GM23338 (cell line): ENCODE results near the gene NDUFB8. TPM values are rescaled to one million over a fixed set of nuclear protein-coding genes. Genes with fewer than 3 reads are reported as not detected.

Experiments
- ATAC-seq: fragments of 200-7000 bp; cut with Tn5 transposase; 3 replicates; pipeline ENCODE4 v1.9.1; 2020
- DNase-seq: peaks from one replicate; pipeline ENCODE4 v3.0.0-alpha.2; 2015; ENCODE audit warnings: low spot score
- H2AFZ ChIP-seq: fragments of 200-600 bp; sonication (generic); 2 replicates; pipeline ENCODE4 v1.8.0; 2016; ENCODE audit warnings: antibody characterized with exemption, mild to moderate bottlenecking, moderate library complexity
- H3F3A ChIP-seq: fragments of 200-600 bp; sonication (generic); replicated peaks from 2 replicates; pipeline ENCODE4 v1.8.0; 2017; ENCODE audit warnings: antibody characterized with exemption, mixed run types, low read depth
- H3K27ac ChIP-seq: fragments of 200-600 bp; sonication (generic); 2 replicates; pipeline ENCODE4 v1.6.1; 2016; ENCODE audit warnings: low read depth
- H3K27me3 ChIP-seq: fragments of 200-600 bp; sonication (generic); 2 replicates; pipeline ENCODE4 v1.8.0; 2016; ENCODE audit warnings: mild to moderate bottlenecking, mixed run types, moderate library complexity; ENCODE audit not compliant: insufficient read depth
- H3K36me3 ChIP-seq: fragments of 200-600 bp; sonication (generic); 2 replicates; pipeline ENCODE4 v1.8.0; 2016; ENCODE audit warnings: mild to moderate bottlenecking; ENCODE audit not compliant: insufficient read depth
- H3K4me1 ChIP-seq: fragments of 200-600 bp; sonication (generic); 2 replicates; pipeline ENCODE4 v1.8.0; 2016; ENCODE audit warnings: mild to moderate bottlenecking, moderate library complexity; ENCODE audit not compliant: insufficient read depth
- H3K4me2 ChIP-seq: fragments of 200-600 bp; sonication (generic); 2 replicates; pipeline ENCODE4 v1.7.1; 2017; ENCODE audit warnings: mixed run types
- H3K4me3 ChIP-seq: fragments of 200-600 bp; sonication (generic); 2 replicates; pipeline ENCODE4 v1.6.1; 2016; ENCODE audit warnings: mixed run types
- H3K79me2 ChIP-seq: fragments of 200-600 bp; sonication (generic); replicated peaks from 2 replicates; pipeline ENCODE4 v1.8.0; 2017; ENCODE audit warnings: mild to moderate bottlenecking; ENCODE audit not compliant: insufficient read depth
- H3K9me2 ChIP-seq: fragments of 200-600 bp; sonication (generic); 2 replicates; pipeline ENCODE4 v1.8.0; 2017; ENCODE audit not compliant: insufficient read depth
- H4K20me1 ChIP-seq: fragments of 200-600 bp; sonication (generic); replicated peaks from 2 replicates; pipeline ENCODE4 v1.8.0; 2017; ENCODE audit warnings: mild to moderate bottlenecking; ENCODE audit not compliant: insufficient read depth
- H3K27ac Mint-ChIP-seq: 2 replicates; pipeline ENCODE4 v1.8.0; 2020; ENCODE audit warnings: inconsistent platforms, mild to moderate bottlenecking, moderate library complexity, mixed read lengths
- H3K27me3 Mint-ChIP-seq: 3 replicates; pipeline ENCODE4 v1.8.0; 2022; ENCODE audit warnings: low read depth, mild to moderate bottlenecking, moderate library complexity, mixed read lengths, inconsistent platforms; ENCODE audit not compliant: insufficient read depth, poor library complexity
- H3K36me3 Mint-ChIP-seq: 3 replicates; pipeline ENCODE4 v1.8.0; 2021; ENCODE audit warnings: low read depth, mild to moderate bottlenecking, inconsistent platforms, moderate library complexity, mixed read lengths
- H3K4me1 Mint-ChIP-seq: 3 replicates; pipeline ENCODE4 v1.8.0; 2020; ENCODE audit warnings: mild to moderate bottlenecking, inconsistent platforms, mixed read lengths
- H3K4me3 Mint-ChIP-seq: 3 replicates; pipeline ENCODE4 v1.8.0; 2021; ENCODE audit warnings: moderate library complexity, mild to moderate bottlenecking, inconsistent platforms, mixed read lengths
- H3K9me3 Mint-ChIP-seq: 3 replicates; pipeline ENCODE4 v1.8.0; 2020; ENCODE audit warnings: moderate library complexity, mild to moderate bottlenecking, inconsistent platforms, mixed read lengths
- CREB1 ChIP-seq: fragments of 250-450 bp; sonication (Bioruptor Pico); IDR thresholded peaks from 2 replicates; pipeline ENCODE4 v1.5.0; 2020; ENCODE audit warnings: low read depth, mild to moderate bottlenecking, moderate library complexity
- EZH2 ChIP-seq: fragments of 200-600 bp; sonication (generic); IDR thresholded peaks from one replicate; pipeline ENCODE4 v1.8.0; 2017; ENCODE audit warnings: antibody characterized with exemption, mild to moderate bottlenecking, low read depth; ENCODE audit not compliant: unreplicated experiment
- EZH2phosphoT487 ChIP-seq: fragments of 200-600 bp; sonication (generic); IDR thresholded peaks from one replicate; pipeline ENCODE4 v1.8.1; 2018; ENCODE audit warnings: antibody characterized with exemption; ENCODE audit not compliant: unreplicated experiment
- JUNB ChIP-seq: IDR thresholded peaks from one replicate; pipeline ENCODE4 v1.6.1; 2016; ENCODE audit warnings: antibody characterized with exemption; ENCODE audit not compliant: unreplicated experiment
- polyA plus RNA-seq: library from polyadenylated mRNA; unstranded; fragments of >200 nt; fragmentation: Nextera tagmentation; extraction: Ambion mirVana; gene quantifications from 2 replicates; pipeline ENCODE4 v1.2.1, GENCODE V29; 2016
- total RNA-seq: library from RNA; depleted of rRNA; stranded (reverse); fragments of >200 nt; shearing (Covaris generic); gene quantifications from 2 replicates; pipeline ENCODE4 v1.2.3, GENCODE V29; 2014
- TF ChIP-seq, protein P1 (sequence below): fragments of 250-450 bp; sonication (Bioruptor Pico); IDR thresholded peaks from 2 replicates; pipeline ENCODE4 v1.5.0; 2020; ENCODE audit warnings: mild to moderate bottlenecking, moderate library complexity
- TF ChIP-seq, protein P2 (sequence below), 2 experiments: fragments of 200-600 bp in 1 of 2; sonication (generic) in 1 of 2; conservative IDR thresholded peaks; 2 replicates each; pipeline versions ENCODE4 v1.5.1 to v1.6.1; 2016 to 2017; ENCODE audit warnings: antibody characterized with exemption in 2 of 2, low read depth in 2 of 2, mild to moderate bottlenecking in 2 of 2, moderate library complexity in 1 of 2
- TF ChIP-seq, protein P3 (sequence below): IDR thresholded peaks from one replicate; pipeline ENCODE4 v1.6.1; 2018; ENCODE audit warnings: antibody characterized with exemption; ENCODE audit not compliant: unreplicated experiment

The NDUFB8 gene
- total and polyA plus RNA-seq, 2 experiments from 2014 or later = 131 to 464 TPM

- TF ChIP-seq, protein P1, sequence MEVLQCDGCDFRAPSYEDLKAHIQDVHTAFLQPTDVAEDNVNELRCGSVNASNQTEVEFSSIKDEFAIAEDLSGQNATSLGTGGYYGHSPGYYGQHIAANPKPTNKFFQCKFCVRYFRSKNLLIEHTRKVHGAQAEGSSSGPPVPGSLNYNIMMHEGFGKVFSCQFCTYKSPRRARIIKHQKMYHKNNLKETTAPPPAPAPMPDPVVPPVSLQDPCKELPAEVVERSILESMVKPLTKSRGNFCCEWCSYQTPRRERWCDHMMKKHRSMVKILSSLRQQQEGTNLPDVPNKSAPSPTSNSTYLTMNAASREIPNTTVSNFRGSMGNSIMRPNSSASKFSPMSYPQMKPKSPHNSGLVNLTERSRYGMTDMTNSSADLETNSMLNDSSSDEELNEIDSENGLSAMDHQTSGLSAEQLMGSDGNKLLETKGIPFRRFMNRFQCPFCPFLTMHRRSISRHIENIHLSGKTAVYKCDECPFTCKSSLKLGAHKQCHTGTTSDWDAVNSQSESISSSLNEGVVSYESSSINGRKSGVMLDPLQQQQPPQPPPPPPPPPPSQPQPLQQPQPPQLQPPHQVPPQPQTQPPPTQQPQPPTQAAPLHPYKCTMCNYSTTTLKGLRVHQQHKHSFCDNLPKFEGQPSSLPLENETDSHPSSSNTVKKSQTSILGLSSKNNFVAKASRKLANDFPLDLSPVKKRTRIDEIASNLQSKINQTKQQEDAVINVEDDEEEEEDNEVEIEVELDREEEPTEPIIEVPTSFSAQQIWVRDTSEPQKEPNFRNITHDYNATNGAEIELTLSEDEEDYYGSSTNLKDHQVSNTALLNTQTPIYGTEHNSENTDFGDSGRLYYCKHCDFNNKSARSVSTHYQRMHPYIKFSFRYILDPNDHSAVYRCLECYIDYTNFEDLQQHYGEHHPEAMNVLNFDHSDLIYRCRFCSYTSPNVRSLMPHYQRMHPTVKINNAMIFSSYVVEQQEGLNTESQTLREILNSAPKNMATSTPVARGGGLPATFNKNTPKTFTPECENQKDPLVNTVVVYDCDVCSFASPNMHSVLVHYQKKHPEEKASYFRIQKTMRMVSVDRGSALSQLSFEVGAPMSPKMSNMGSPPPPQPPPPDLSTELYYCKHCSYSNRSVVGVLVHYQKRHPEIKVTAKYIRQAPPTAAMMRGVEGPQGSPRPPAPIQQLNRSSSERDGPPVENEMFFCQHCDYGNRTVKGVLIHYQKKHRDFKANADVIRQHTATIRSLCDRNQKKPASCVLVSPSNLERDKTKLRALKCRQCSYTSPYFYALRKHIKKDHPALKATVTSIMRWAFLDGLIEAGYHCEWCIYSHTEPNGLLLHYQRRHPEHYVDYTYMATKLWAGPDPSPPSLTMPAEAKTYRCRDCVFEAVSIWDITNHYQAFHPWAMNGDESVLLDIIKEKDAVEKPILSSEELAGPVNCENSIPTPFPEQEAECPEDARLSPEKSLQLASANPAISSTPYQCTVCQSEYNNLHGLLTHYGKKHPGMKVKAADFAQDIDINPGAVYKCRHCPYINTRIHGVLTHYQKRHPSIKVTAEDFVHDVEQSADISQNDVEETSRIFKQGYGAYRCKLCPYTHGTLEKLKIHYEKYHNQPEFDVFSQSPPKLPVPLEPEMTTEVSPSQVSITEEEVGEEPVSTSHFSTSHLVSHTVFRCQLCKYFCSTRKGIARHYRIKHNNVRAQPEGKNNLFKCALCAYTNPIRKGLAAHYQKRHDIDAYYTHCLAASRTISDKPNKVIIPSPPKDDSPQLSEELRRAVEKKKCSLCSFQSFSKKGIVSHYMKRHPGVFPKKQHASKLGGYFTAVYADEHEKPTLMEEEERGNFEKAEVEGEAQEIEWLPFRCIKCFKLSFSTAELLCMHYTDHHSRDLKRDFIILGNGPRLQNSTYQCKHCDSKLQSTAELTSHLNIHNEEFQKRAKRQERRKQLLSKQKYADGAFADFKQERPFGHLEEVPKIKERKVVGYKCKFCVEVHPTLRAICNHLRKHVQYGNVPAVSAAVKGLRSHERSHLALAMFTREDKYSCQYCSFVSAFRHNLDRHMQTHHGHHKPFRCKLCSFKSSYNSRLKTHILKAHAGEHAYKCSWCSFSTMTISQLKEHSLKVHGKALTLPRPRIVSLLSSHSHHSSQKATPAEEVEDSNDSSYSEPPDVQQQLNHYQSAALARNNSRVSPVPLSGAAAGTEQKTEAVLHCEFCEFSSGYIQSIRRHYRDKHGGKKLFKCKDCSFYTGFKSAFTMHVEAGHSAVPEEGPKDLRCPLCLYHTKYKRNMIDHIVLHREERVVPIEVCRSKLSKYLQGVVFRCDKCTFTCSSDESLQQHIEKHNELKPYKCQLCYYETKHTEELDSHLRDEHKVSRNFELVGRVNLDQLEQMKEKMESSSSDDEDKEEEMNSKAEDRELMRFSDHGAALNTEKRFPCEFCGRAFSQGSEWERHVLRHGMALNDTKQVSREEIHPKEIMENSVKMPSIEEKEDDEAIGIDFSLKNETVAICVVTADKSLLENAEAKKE (CRISPR knock-in tag) = no peak
- TF ChIP-seq, protein P2, sequence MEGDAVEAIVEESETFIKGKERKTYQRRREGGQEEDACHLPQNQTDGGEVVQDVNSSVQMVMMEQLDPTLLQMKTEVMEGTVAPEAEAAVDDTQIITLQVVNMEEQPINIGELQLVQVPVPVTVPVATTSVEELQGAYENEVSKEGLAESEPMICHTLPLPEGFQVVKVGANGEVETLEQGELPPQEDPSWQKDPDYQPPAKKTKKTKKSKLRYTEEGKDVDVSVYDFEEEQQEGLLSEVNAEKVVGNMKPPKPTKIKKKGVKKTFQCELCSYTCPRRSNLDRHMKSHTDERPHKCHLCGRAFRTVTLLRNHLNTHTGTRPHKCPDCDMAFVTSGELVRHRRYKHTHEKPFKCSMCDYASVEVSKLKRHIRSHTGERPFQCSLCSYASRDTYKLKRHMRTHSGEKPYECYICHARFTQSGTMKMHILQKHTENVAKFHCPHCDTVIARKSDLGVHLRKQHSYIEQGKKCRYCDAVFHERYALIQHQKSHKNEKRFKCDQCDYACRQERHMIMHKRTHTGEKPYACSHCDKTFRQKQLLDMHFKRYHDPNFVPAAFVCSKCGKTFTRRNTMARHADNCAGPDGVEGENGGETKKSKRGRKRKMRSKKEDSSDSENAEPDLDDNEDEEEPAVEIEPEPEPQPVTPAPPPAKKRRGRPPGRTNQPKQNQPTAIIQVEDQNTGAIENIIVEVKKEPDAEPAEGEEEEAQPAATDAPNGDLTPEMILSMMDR (conservative IDR thresholded peaks at IDR 0.05; ENCODE audit: low read depth in 2 of 2) = no peak
- TF ChIP-seq CREB1 (CRISPR knock-in tag) (no peak), EZH2 (no peak)
These were observed 2.1 kb upstream of the NDUFB8 start (continued) for GRCh38 chr10:100531761-100532160.

- Mint-ChIP-seq H3K9me3 (no peaks in the 10 kb centered on the region), H3K4me3 (peak overlapping the region; percentile 99), H3K4me1 (peaks cover 10% of the 10 kb centered on the region), H3K36me3 (peaks cover 26% of the 10 kb centered on the region), H3K27me3 (peaks cover 2% of the 10 kb centered on the region), H3K27ac (peak overlapping the region; percentile 97)
- DNase-seq (peak; percentile 30), ATAC-seq (peak; percentile 9)
- no peaks in the 10 kb centered on the region for H3F3A ChIP-seq
- peaks cover 18% of the 10 kb centered on the region for H3K79me2 ChIP-seq
- H3K4me2 ChIP-seq = peak overlapping the region; percentile 96
- H4K20me1 ChIP-seq = peaks cover 5% of the 10 kb centered on the region; the same call in 1 of the 2 replicates
- peaks cover 10% of the 10 kb centered on the region; the same call in 1 of the 2 replicates for H3K36me3 ChIP-seq
- H3K4me3 ChIP-seq = peak overlapping the region; percentile 92
- peak overlapping the region; percentile 96 for H2AFZ ChIP-seq
- no peak overlapping the region for H3K27ac ChIP-seq
- H3K9me2 ChIP-seq = no peaks in the 10 kb centered on the region
- H3K4me1 ChIP-seq = peaks cover 11% of the 10 kb centered on the region
- H3K27me3 ChIP-seq = no peaks in the 10 kb centered on the region
- TF ChIP-seq JUNB (no peak), EZH2phosphoT487 (no peak)
- TF ChIP-seq, protein P3, sequence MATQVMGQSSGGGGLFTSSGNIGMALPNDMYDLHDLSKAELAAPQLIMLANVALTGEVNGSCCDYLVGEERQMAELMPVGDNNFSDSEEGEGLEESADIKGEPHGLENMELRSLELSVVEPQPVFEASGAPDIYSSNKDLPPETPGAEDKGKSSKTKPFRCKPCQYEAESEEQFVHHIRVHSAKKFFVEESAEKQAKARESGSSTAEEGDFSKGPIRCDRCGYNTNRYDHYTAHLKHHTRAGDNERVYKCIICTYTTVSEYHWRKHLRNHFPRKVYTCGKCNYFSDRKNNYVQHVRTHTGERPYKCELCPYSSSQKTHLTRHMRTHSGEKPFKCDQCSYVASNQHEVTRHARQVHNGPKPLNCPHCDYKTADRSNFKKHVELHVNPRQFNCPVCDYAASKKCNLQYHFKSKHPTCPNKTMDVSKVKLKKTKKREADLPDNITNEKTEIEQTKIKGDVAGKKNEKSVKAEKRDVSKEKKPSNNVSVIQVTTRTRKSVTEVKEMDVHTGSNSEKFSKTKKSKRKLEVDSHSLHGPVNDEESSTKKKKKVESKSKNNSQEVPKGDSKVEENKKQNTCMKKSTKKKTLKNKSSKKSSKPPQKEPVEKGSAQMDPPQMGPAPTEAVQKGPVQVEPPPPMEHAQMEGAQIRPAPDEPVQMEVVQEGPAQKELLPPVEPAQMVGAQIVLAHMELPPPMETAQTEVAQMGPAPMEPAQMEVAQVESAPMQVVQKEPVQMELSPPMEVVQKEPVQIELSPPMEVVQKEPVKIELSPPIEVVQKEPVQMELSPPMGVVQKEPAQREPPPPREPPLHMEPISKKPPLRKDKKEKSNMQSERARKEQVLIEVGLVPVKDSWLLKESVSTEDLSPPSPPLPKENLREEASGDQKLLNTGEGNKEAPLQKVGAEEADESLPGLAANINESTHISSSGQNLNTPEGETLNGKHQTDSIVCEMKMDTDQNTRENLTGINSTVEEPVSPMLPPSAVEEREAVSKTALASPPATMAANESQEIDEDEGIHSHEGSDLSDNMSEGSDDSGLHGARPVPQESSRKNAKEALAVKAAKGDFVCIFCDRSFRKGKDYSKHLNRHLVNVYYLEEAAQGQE = no peak
These were observed 673 bp downstream of the NDUFB8 start for GRCh38 chr10:100528921-100529474.
